Right forelimb (tissue), 1 donor: ENCODE data around the gene TPI1.
"Not testable (repeated sequence)": the region's sequence is repeated elsewhere in the genome, so short reads cannot be mapped to it uniquely, and the experiment has no call there.

Source experiments
- DNase-seq: peaks from one replicate; pipeline ENCODE4 v3.0.0-alpha.2; 2018

TPI1 gene

GRCh38 chr12:6849427-6849826, 17.9 kb upstream of the TPI1 start:
- no peak for DNase-seq

DNA sequence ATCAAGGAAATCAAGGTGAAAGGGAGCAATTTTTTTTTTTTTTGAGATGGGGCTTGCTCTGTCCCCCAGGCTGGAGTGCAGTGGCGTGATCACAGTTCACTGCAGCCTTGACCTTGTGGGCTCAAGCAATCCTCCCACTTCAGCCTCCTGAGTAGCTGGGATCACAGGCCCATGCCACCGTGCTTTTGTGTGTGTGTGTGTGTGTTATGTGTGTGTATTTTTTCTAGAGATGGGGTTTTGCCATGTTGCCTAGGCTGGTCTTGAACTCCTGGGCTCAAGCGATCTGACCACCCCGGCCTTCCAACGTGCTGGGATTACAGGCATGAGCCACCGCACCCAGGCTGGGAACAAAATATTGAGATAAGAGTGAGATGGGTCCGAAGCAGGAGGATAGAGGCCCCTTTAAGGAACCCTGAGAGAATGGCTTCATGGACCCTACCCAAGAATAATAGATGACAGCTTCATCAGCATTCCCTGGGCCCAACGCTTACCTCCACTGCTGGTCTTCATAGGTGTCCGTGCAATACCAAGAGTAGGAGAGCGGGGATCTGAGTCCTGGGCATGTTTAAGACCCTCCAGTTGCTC, 17.3 kb upstream of the TPI1 start:
- DNase-seq = no peak

GRCh38 chr12:6850796-6851152, 16.6 kb upstream of the TPI1 start:
- DNase-seq = peak; percentile 56

DNA sequence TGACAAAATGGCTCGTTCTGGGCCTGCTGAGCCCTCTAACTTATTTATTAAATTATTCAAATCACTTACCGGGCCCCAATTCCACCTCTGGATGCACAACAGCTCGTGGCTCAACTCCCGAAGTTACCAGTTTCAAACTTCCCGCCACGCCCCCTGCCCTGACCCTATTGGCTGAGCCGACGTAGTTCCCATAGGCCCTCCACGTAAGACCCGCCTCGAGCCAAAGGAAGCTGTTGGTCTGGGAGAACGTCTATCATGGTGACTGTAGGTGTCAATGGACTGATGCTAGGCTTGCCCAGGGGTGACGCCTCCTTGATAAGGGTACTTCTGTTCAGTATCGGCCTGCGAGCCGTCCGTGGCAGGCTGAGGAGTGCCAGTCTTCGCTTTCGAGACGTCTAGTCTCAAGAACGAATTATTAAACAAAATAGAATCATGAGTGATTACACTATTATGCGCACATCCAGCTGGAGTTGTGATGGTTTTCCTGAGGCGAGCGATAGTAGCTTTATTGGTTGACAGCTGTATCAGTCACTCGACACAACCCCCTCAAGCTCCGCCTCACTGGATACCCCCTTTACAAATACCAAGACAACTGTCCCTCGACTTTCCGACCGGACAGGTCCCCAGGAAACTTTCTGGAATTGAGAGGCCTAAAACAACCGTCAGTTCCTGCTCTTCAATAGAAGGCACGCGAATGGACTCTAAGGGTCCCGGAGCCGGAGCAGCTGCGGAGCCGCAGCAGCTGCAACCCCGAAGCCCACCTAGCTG, 16.0 kb upstream of the TPI1 start, which contains the start of gene CDCA3:
TSS of gene CDCA3 (minus strand) at position 134 of the 768 bp plus-strand sequence. CDS start 334 bp downstream, outside the sequence.
- peak; percentile 91 for DNase-seq

DNA sequence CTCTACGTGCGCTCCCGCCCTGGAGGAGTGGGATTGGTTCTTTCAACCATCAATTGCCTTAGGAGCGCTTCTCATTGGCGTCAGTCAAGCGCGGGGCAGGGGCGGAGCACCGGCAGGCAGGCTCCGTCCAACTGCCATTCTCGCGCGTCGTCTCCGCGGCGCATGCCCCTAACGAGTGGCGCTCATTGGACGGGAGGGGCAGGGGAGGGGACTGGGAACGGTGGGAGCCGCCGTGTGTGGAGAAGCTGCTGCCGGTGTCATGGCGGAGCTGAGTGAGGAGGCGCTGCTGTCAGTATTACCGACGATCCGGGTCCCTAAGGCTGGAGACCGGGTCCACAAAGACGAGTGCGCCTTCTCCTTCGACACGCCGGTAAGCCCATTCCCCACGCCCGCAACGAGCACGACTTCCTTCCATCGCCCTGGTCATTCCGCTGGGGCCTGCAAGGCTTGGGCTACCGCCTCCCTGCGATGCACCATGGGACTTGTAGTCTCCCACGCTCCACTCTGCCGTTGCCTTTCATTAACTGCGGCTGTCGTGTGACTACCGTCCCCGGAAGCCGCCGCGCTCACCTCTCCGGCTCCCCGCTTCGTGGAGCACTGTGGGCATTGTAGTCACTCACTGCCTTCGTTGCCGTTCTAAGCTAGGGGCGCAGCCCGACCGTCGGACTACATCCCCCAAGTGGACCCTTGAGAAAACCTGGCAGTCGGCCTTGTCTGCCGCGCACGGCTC, 15.2 kb upstream of the TPI1 start, which contains the start of gene USP5:
TSS of gene USP5 (plus strand) at position 230 of the 730 bp plus-strand sequence. CDS start at position 260, 30 bp downstream.
- peak; percentile 99 for DNase-seq

DNA sequence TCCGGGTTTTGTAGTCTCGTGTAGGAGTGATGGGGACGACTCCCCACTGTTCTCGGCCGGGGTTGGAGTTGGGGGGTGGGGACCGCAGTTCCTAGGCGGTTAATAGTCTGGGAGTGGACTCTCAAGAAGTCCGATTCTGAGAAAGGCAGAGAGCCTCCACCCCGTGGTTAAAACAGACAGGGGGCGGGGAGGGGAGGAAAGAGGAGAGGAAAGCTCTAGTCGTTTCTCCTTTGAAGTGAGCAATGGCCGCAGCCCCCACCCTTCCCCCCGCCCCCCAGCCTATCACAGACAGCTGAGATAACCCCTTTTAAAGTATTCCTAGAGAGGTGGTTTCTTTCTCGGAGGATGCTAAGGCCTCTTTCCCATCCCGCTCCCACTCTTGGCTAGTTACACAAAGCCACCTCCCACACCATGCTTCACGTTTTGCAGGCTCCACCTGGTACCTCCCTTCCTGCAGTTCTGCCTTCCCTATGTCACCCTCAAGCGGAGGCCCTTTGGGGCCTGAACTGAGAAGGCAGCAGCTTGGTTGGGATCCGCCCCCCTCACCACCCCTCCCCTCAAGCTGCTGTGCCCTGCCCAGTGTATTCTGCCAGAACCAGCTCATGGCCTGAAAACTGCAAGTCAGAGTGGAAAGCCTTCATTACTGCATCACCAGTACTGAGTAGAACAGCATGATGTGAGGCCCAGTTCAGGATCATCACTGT, 14.5 kb upstream of the TPI1 start:
- DNase-seq = peak; percentile 63

DNA sequence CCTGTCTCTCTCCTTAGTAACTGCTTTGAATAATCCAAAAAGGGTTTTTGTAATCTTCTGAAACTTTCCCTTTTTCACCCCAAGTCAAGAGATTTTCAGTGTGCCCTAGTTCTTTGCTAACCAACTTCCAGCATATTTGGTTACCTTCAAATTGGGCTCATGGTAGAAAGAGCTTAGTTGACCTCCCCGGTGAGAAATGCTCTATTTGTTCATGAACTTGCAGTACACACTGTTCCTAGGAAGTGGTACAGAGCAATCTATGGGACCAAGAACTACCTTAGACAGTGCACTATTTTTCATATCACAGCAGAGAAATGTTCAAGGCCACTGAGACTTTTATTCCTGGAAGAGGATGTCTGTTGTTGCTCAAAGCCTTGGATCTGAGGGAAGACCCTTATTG, 13.7 kb upstream of the TPI1 start:
- no peak for DNase-seq

GRCh38 chr12:6854036-6854435, 13.3 kb upstream of the TPI1 start:
- DNase-seq = no peak

DNA sequence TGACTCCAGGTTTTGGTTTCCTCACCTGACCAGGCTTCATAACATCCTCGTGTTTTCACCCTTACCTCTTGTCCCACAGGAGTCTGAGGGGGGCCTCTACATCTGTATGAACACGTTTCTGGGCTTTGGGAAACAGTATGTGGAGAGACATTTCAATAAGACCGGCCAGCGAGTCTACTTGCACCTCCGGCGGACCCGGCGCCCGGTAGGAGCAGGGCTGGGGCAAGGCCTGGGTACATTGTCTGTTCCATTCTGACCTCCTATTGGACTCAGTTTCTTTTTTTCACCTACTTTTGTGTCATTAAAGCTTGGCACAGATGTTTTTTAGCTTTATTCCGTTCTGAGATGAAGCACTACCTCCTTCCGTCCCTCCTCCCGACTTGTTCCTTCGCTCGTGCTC, 12.0 kb upstream of the TPI1 start:
- DNase-seq = no peak

- DNase-seq = no peak
Observed at GRCh38 chr12:6858799-6859198, 8.5 kb upstream of the TPI1 start.

- DNase-seq = no peak
Observed at GRCh38 chr12:6860116-6860515, 7.2 kb upstream of the TPI1 start.

- DNase-seq = no peak
Observed at GRCh38 chr12:6860942-6861341, 6.4 kb upstream of the TPI1 start.

- no peak for DNase-seq
Observed at GRCh38 chr12:6861391-6861790, 5.9 kb upstream of the TPI1 start.

GRCh38 chr12:6863033-6863432, 4.3 kb upstream of the TPI1 start:
- no peak for DNase-seq

- no peak for DNase-seq
Observed at GRCh38 chr12:6863586-6864321, 3.6 kb upstream of the TPI1 start.

- DNase-seq = not testable (repeated sequence)
Observed at GRCh38 chr12:6865307-6865706, 2.0 kb upstream of the TPI1 start.

- no peak for DNase-seq
Observed at GRCh38 chr12:6866163-6866919, 990 bp upstream of the TPI1 start.

GRCh38 chr12:6866920-6867412, 365 bp upstream of the TPI1 start:
- no peak for DNase-seq

DNA sequence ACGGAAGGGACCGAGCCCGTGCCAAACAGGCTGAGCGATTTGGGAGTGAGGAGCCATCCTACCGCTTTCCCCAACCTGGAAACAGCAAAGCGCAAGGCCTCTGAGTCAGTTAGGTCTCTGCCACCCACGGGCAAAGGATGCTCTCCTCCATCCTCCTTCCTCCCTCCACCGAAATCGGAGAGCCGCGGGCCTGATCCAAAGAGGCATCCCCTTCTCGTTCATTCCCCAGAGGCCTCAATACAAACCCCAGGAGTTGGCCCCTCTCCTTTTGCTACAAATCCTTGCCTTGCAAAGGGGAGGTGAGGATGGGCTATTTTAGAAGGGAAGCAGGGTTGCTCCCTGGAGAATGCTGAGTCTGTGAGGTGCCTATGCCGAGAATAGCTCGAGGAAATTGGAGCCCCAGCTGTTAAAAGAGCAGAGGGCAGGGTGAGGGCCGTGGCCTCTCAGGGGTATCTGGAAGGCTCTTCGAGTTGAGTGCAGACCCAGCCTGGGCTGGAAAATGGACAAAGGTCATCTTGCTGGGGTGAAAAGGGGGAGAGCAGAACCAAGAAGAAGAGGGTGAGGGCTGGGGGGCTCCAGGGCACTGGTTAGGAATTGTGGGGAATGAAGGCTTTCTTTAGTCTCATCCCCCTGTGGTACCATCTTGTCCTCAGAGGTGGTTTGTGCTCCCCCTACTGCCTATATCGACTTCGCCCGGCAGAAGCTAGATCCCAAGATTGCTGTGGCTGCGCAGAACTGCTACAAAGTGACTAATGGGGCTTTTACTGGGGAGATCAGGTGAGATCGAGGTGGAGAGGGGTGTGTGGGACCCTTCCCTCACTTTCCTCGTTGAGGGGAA, 1.1 kb downstream of the TPI1 start:
- no peak for DNase-seq
